Caco-2 (cell line): Measurements from ENCODE around the gene SCUBE1. TPM values are rescaled to one million over a fixed set of nuclear protein-coding genes. Genes with fewer than 3 reads are reported as not detected.

Experiments
- BruUV-seq: library from RNA; stranded (reverse); fragments of 400-500 nt; replicated peaks from 2 replicates; lab custom pipeline; 2021; lab: Mats Ljungman, UMichigan
- CTCF ChIA-PET: fragments of 300-600 bp; sonication (Branson Sonifier 250); formaldehyde crosslinking; loops from one replicate; lab custom pipeline; 2022; ENCODE audit warnings: antibody characterized with exemption; lab: Charles Lee
- POLR2A ChIA-PET: fragments of 300-600 bp; sonication (Branson Sonifier 250); formaldehyde crosslinking; loops from one replicate; lab custom pipeline; 2022; ENCODE audit warnings: antibody characterized with exemption; lab: Charles Lee
- DNase-seq, 2 experiments: peaks; one replicate each; pipeline versions ENCODE4 v3.0.0 to v3.0.0-alpha.2; 2020 to 2022
- H3K27me3 ChIP-seq: replicated peaks from 2 replicates; pipeline ENCODE4 v1.6.0; 2011; ENCODE audit warnings: low read length; ENCODE audit not compliant: control insufficient read depth, insufficient read depth
- H3K36me3 ChIP-seq: 2 replicates; pipeline ENCODE4 v1.5.1; 2011; ENCODE audit warnings: low read length; ENCODE audit not compliant: control insufficient read depth, insufficient read depth
- H3K4me1 ChIP-seq: fragments of 250-450 bp; sonication (Bioruptor Pico); 2 replicates; pipeline ENCODE4 v1.5.1; 2020; ENCODE audit warnings: mild to moderate bottlenecking
- H3K4me3 ChIP-seq: 2 replicates; pipeline ENCODE4 v1.5.1; 2011; ENCODE audit warnings: low read depth, mild to moderate bottlenecking, control low read depth, low read length
- H3K9me3 ChIP-seq: fragments of 250-450 bp; sonication (Bioruptor Pico); 2 replicates; pipeline ENCODE4 v1.5.1; 2020; ENCODE audit warnings: mild to moderate bottlenecking, moderate library complexity
- H3K27ac Mint-ChIP-seq: one replicate; pipeline ENCODE4 v1.8.0; 2022; ENCODE audit warnings: mixed read lengths; ENCODE audit not compliant: unreplicated experiment
- H3K27me3 Mint-ChIP-seq: one replicate; pipeline ENCODE4 v1.8.0; 2022; ENCODE audit warnings: mixed read lengths; ENCODE audit not compliant: insufficient read depth, unreplicated experiment
- H3K36me3 Mint-ChIP-seq: one replicate; pipeline ENCODE4 v1.8.0; 2022; ENCODE audit warnings: mild to moderate bottlenecking, mixed read lengths; ENCODE audit not compliant: insufficient read depth, unreplicated experiment
- H3K4me1 Mint-ChIP-seq: one replicate; pipeline ENCODE4 v1.8.0; 2022; ENCODE audit warnings: low read depth, mixed read lengths; ENCODE audit not compliant: unreplicated experiment
- H3K4me3 Mint-ChIP-seq: one replicate; pipeline ENCODE4 v1.8.0; 2022; ENCODE audit warnings: mild to moderate bottlenecking, moderate library complexity, mixed read lengths; ENCODE audit not compliant: unreplicated experiment
- H3K9me3 Mint-ChIP-seq: one replicate; pipeline ENCODE4 v1.8.0; 2022; ENCODE audit warnings: mixed read lengths; ENCODE audit not compliant: unreplicated experiment
- CTCF ChIP-seq, 2 experiments: fragments of 200-600 bp in 1 of 2; IDR thresholded peaks; 1 replicate in 1 of 2; 2 replicates in 1 of 2; pipeline versions ENCODE4 v1.5.1 to v1.8.0; 2011 to 2022; ENCODE audit warnings: antibody characterized with exemption in 1 of 2, control low read depth in 1 of 2, inconsistent platforms in 1 of 2, low read depth in 1 of 2, low read length in 1 of 2, mild to moderate bottlenecking in 1 of 2, moderate library complexity in 1 of 2; ENCODE audit not compliant: insufficient read depth in 1 of 2, severe bottlenecking in 1 of 2, unreplicated experiment in 1 of 2
- intact Hi-C: fragments of 100-400 bp; cut with micrococcal nuclease; formaldehyde crosslinking; loops from one replicate; pipeline ENCODE4 v1.10.0; 2022; ENCODE audit not compliant: unreplicated experiment
- total RNA-seq: library from RNA; stranded (reverse); gene quantifications from 2 replicates; pipeline ENCODE4 v1.2.3, GENCODE V29; 2022

The SCUBE1 gene
- total RNA-seq, 1 experiment from 2014 or later: not detected

- ChIA-PET CTCF (no interaction called here), POLR2A (no interaction called here)
- no peaks in the 10 kb centered on the region for H3K9me3 ChIP-seq
- no peaks in the 10 kb centered on the region for H3K9me3 Mint-ChIP-seq
- H3K4me1 Mint-ChIP-seq: no peaks in the 10 kb centered on the region
- H3K4me3 ChIP-seq: no peak overlapping the region
- no peaks in the 10 kb centered on the region for H3K4me1 ChIP-seq
- DNase-seq: no peak
- no peaks in the 10 kb centered on the region for H3K36me3 ChIP-seq
- no TSS peak for BruUV-seq
- H3K4me3 Mint-ChIP-seq: no peak overlapping the region
- intact Hi-C loops: no loop called here
- no peak for TF ChIP-seq CTCF (IDR thresholded peaks at IDR 0.05; ENCODE audit: insufficient read depth in 1 of 2, low read depth in 1 of 2, low read length in 1 of 2, severe bottlenecking in 1 of 2, unreplicated experiment in 1 of 2)
- H3K36me3 Mint-ChIP-seq: no peaks in the 10 kb centered on the region
- H3K27me3 ChIP-seq: no peaks in the 10 kb centered on the region
- H3K27ac Mint-ChIP-seq: no peak overlapping the region
- H3K27me3 Mint-ChIP-seq: peaks cover 9% of the 10 kb centered on the region
Measured at GRCh38 chr22:43303751-43304150, 39.4 kb downstream of the SCUBE1 start.

GRCh38 chr22:43303166-43303565, 40.0 kb downstream of the SCUBE1 start:
- intact Hi-C loops: no loop called here
- Histone ChIP-seq H3K9me3 (no peaks in the 10 kb centered on the region), H3K27me3 (no peaks in the 10 kb centered on the region), H3K36me3 (no peaks in the 10 kb centered on the region), H3K4me1 (no peaks in the 10 kb centered on the region), H3K4me3 (no peak overlapping the region)
- no peak overlapping the region for H3K4me3 Mint-ChIP-seq
- no TSS peak for BruUV-seq
- DNase-seq: no peak
- H3K36me3 Mint-ChIP-seq: no peaks in the 10 kb centered on the region
- no peak overlapping the region for H3K27ac Mint-ChIP-seq
- no peak for TF ChIP-seq CTCF (IDR thresholded peaks at IDR 0.05; ENCODE audit: insufficient read depth in 1 of 2, low read depth in 1 of 2, low read length in 1 of 2, severe bottlenecking in 1 of 2, unreplicated experiment in 1 of 2)
- peaks cover 9% of the 10 kb centered on the region for H3K27me3 Mint-ChIP-seq
- H3K4me1 Mint-ChIP-seq: no peaks in the 10 kb centered on the region
- ChIA-PET CTCF (interaction anchor here (0.6 kb wide), 1 partner anchor 45 kb away, joined by 3 read pairs; no protein-coding TSS in a partner anchor), POLR2A (no interaction called here)
- no peaks in the 10 kb centered on the region for H3K9me3 Mint-ChIP-seq

GRCh38 chr22:43302531-43303041, 40.6 kb downstream of the SCUBE1 start:
- Mint-ChIP-seq H3K4me3 (no peak overlapping the region), H3K27me3 (peaks cover 9% of the 10 kb centered on the region), H3K36me3 (no peaks in the 10 kb centered on the region), H3K27ac (no peak overlapping the region), H3K9me3 (no peaks in the 10 kb centered on the region), H3K4me1 (no peaks in the 10 kb centered on the region)
- no peak for TF ChIP-seq CTCF (IDR thresholded peaks at IDR 0.05; ENCODE audit: insufficient read depth in 1 of 2, low read depth in 1 of 2, low read length in 1 of 2, severe bottlenecking in 1 of 2, unreplicated experiment in 1 of 2)
- BruUV-seq: no TSS peak
- no peaks in the 10 kb centered on the region for H3K4me1 ChIP-seq
- POLR2A ChIA-PET: no interaction called here
- H3K36me3 ChIP-seq: no peaks in the 10 kb centered on the region
- CTCF ChIA-PET: interaction anchor here (0.6 kb wide), 1 partner anchor 45 kb away, joined by 3 read pairs; no protein-coding TSS in a partner anchor
- DNase-seq: no peak
- intact Hi-C loops: no loop called here
- no peak overlapping the region for H3K4me3 ChIP-seq
- H3K27me3 ChIP-seq: no peaks in the 10 kb centered on the region
- H3K9me3 ChIP-seq: no peaks in the 10 kb centered on the region
